GM10248 (cell line): ENCODE results near the gene ACP4.
"Not testable (repeated sequence)": the region's sequence is repeated elsewhere in the genome, so short reads cannot be mapped to it uniquely, and the experiment has no call there.

Source experiments
- CTCF ChIA-PET: fragments of 300-600 bp; sonication (Branson Sonifier 250); formaldehyde crosslinking; extraction: SDS; loops from one replicate; lab custom pipeline; 2021; ENCODE audit warnings: antibody characterized with exemption; lab: Yijun Ruan, JAX
- POLR2A ChIA-PET: fragments of 350-650 bp; sonication (Branson Sonifier 250); formaldehyde crosslinking; extraction: SDS; loops from one replicate; lab custom pipeline; 2020; ENCODE audit warnings: antibody characterized with exemption; lab: Yijun Ruan, JAX
- DNase-seq: peaks from one replicate; pipeline ENCODE4 v3.0.0; 2012; ENCODE audit errors: extremely low spot score
- TF ChIP-seq, protein P1 (sequence below): IDR thresholded peaks from 2 replicates; pipeline ENCODE4 v1.5.1; 2012; ENCODE audit warnings: mild to moderate bottlenecking, low read depth; ENCODE audit errors: extremely low read depth, missing control alignments, control extremely low read depth

The ACP4 gene, protein sequence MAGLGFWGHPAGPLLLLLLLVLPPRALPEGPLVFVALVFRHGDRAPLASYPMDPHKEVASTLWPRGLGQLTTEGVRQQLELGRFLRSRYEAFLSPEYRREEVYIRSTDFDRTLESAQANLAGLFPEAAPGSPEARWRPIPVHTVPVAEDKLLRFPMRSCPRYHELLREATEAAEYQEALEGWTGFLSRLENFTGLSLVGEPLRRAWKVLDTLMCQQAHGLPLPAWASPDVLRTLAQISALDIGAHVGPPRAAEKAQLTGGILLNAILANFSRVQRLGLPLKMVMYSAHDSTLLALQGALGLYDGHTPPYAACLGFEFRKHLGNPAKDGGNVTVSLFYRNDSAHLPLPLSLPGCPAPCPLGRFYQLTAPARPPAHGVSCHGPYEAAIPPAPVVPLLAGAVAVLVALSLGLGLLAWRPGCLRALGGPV

DNA sequence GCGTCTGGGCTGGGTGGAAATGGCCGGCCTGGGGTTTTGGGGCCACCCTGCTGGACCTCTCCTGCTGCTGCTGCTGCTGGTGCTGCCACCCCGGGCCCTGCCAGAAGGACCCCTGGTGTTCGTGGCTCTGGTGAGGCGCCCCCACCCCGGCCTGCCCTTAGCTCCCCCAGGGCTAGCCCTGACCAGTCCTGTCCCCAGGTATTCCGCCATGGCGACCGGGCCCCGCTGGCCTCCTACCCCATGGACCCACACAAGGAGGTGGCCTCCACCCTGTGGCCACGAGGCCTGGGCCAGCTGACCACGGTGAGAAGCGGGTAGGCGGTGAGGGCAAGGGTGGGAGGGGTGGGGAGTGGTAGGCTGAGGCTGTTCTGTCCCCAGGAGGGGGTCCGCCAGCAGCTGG is at the start of gene ACP4:
TSS of gene ACP4 (plus strand) at position 20 of the 400 bp plus-strand sequence. CDS start at position 20, 0 bp downstream.
- TF ChIP-seq, protein P1, sequence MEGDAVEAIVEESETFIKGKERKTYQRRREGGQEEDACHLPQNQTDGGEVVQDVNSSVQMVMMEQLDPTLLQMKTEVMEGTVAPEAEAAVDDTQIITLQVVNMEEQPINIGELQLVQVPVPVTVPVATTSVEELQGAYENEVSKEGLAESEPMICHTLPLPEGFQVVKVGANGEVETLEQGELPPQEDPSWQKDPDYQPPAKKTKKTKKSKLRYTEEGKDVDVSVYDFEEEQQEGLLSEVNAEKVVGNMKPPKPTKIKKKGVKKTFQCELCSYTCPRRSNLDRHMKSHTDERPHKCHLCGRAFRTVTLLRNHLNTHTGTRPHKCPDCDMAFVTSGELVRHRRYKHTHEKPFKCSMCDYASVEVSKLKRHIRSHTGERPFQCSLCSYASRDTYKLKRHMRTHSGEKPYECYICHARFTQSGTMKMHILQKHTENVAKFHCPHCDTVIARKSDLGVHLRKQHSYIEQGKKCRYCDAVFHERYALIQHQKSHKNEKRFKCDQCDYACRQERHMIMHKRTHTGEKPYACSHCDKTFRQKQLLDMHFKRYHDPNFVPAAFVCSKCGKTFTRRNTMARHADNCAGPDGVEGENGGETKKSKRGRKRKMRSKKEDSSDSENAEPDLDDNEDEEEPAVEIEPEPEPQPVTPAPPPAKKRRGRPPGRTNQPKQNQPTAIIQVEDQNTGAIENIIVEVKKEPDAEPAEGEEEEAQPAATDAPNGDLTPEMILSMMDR = no peak
- ChIA-PET POLR2A (interaction anchor here (1.2 to 1.8 kb wide), 2 partner anchors 15 to 131 kb away, joined by 3 to 6 read pairs; no protein-coding TSS in a partner anchor), CTCF (interaction anchor here (1.2 kb wide), 1 partner anchor 132 kb away, joined by 4 read pairs; no protein-coding TSS in a partner anchor)
- DNase-seq = no peak

DNA sequence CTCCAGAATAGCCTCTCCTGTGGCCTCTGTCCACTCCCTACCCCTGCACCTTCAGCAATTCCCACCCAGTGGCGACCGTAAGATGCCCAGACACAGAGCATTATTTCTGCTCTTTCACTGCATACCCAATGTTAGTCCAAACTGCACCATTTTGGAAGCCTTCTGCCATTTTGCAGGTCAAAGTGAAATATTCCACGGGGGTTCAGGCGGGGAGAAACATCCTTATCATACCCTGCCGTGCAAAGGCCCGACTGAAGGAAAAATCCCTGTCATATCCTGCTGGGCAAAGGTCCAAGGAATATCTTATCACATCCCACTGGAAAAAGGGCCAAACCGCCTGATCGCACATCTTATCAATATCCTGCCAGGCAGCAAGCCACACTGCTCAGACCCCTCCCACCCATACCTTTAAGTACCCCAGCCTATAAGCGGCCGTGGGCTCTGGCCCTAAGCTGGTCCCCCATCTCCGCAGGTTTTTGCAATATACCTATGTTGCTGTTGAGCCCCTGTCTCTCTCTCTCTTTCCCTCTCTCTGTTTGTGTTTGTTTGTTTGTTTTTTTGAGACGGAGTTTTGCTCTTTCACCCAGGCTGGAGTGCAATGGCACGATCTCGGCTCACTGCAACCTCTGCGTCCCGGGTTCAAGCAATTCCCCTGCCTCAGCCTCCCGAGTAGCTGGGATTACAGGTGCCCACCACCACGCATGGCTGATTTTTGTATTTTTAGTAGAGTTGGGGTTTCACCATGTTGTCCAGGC is 48.9 kb upstream of the ACP4 start:
- CTCF ChIA-PET = no interaction called here
- POLR2A ChIA-PET = interaction anchor here (0.7 kb wide), 1 partner anchor 152 kb away, joined by 5 read pairs; no protein-coding TSS in a partner anchor
- no peak for DNase-seq
- TF ChIP-seq, protein P1 = no peak

DNA sequence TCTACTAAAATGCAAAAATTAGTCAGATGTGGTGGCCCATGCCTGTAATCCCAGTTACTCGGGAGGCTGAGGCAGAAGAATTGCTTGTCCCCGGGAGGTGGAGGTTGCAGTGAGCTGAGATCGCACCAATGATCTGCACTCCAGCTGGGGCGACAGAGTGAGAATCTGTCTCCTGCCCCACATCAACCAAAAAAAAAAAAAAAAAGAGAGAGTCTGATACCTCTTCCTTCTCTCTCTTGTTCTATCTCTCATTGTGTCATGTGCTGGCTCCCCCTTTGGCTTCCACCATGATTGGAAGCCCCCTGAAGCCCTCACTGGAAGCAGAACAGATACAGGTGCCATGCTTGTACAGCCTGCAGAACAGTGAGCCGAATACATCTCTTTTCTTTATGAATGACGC is 46.7 kb upstream of the ACP4 start:
- TF ChIP-seq, protein P1 = no peak
- ChIA-PET CTCF (no interaction called here), POLR2A (no interaction called here)
- no peak for DNase-seq

DNA sequence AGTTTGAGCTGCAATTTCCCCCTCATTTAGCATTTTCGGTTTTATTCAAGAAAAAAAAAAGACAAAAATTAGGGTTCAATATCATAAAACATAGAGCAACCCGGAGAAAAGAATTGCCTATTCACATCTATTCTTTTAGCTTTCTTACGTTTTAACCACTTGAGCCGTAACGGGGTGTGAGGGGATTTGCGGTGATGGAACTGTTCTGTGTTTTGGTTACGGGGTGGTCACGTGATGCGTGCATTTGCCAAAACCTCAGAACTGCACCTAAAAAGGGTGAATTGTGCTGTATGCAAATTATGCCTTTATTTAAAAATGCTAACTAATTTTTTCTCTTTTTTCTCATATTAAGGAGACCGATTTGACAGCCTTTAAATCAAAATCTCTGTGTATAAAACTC is 45.0 kb upstream of the ACP4 start:
- DNase-seq = no peak
- ChIA-PET CTCF (no interaction called here), POLR2A (no interaction called here)
- TF ChIP-seq, protein P1 = no peak

DNA sequence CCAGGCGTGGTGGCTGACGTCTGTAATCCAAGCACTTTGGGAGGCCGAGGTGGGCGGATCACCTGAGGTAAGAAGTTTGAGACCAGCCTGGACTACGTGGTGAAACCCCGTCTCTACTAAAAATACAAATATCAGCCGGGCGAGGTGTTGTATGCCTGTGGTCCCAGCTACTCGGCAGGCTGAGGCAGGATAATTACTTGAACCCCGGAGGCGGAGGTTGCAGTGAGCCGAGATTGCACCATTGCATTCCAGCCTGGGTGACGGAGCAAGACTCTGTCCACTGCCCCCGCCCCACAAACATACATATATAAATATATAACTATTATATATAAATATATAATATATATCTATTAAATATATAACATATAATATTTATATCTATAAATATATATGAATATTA is 43.1 kb upstream of the ACP4 start:
- CTCF ChIA-PET, POLR2A ChIA-PET, DNase-seq: not testable (repeated sequence)

DNA sequence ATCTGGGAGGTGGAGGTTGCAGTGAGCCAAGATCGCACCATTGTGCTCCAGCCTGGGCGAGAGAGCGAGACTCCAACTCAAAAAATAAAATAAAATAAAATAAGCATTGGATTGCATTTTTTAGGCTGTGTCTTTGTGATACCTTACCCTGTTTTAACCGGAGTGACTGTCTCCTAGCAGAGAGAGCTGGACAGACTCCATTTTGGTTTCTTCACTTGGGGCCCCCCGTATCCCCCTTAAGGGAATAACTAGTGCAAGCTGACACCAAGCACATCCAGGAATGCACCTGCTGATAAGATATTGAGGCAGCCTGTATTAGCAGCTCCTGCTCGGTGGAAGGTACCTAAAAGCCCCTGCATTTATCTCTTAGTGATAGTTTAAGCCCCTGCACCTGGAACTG is 40.7 kb upstream of the ACP4 start:
- POLR2A ChIA-PET = no interaction called here
- TF ChIP-seq, protein P1 = no peak

More for the DNA sequence above, 40.7 kb upstream of the ACP4 start:
- no peak for DNase-seq
- CTCF ChIA-PET = no interaction called here
